ENCODE results near the gene FGFR3. TPM values are rescaled to one million over a fixed set of nuclear protein-coding genes. Genes with fewer than 3 reads are reported as not detected.

The FGFR3 gene
- total RNA-seq, 1 donor from 2014 or later = 34.2 TPM

DNA sequence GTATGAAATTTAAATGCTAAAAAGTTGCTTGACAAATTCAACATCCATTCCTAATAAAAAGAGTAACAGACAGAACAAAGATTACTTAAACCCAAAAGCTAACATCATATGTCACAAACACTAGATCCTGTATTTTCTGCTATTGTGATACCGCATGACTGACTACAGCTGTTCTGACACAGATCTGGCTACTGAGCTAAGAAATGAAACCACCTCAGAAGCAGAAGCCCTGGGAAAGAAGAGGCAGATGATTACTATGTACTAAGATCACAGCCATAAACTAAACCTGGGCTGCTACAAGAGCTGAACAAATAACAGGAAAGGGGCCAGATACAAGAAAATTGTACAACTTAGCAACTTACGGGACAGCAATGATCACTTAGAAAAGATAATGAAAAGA, 53.5 kb downstream of the FGFR3 start:
- TF ChIP-seq, protein P1, sequence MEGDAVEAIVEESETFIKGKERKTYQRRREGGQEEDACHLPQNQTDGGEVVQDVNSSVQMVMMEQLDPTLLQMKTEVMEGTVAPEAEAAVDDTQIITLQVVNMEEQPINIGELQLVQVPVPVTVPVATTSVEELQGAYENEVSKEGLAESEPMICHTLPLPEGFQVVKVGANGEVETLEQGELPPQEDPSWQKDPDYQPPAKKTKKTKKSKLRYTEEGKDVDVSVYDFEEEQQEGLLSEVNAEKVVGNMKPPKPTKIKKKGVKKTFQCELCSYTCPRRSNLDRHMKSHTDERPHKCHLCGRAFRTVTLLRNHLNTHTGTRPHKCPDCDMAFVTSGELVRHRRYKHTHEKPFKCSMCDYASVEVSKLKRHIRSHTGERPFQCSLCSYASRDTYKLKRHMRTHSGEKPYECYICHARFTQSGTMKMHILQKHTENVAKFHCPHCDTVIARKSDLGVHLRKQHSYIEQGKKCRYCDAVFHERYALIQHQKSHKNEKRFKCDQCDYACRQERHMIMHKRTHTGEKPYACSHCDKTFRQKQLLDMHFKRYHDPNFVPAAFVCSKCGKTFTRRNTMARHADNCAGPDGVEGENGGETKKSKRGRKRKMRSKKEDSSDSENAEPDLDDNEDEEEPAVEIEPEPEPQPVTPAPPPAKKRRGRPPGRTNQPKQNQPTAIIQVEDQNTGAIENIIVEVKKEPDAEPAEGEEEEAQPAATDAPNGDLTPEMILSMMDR (IDR thresholded peaks at IDR 0.05) = no peak
- Histone ChIP-seq H3K36me3 (peaks cover 62% of the 10 kb centered on the region), H3K9me3 (no peaks in the 10 kb centered on the region), H3K27ac (no peak overlapping the region), H3K4me3 (no peak overlapping the region), H3K4me1 (peaks cover 10% of the 10 kb centered on the region), H3K27me3 (ENCODE audit: low read depth) (no peaks in the 10 kb centered on the region)
- ATAC-seq (no peak), DNase-seq (no peak)
- intact Hi-C loops (cut with DNase I) = no loop called here

DNA sequence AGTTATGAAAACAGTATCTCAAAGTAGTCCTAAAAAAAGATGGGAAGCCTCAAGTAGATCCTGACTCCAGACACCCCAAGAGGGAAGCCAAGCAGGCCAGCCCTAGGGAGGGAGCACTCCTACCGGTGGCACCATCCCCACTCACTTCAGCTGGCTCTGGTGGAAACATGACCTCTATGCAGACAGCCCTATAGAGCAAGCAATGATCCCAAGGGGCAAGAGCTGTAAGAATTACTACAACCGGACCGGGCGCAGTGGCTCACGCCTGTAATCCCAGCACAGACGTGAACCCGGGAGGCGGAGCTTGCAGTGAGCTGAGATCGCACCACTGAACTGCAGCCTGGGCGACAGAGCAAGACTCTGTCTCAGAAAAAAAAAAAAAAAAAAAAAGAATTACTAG, 57.2 kb downstream of the FGFR3 start:
- intact Hi-C loops (cut with DNase I) = no loop called here
- no peak for DNase-seq
- Histone ChIP-seq H3K9me3 (no peaks in the 10 kb centered on the region), H3K27me3 (ENCODE audit: low read depth) (no peaks in the 10 kb centered on the region), H3K27ac (no peak overlapping the region), H3K4me3 (no peak overlapping the region), H3K4me1 (peaks cover 25% of the 10 kb centered on the region), H3K36me3 (peaks cover 35% of the 10 kb centered on the region)
- ATAC-seq = no peak
- TF ChIP-seq, protein P1 (IDR thresholded peaks at IDR 0.05) = no peak

DNA sequence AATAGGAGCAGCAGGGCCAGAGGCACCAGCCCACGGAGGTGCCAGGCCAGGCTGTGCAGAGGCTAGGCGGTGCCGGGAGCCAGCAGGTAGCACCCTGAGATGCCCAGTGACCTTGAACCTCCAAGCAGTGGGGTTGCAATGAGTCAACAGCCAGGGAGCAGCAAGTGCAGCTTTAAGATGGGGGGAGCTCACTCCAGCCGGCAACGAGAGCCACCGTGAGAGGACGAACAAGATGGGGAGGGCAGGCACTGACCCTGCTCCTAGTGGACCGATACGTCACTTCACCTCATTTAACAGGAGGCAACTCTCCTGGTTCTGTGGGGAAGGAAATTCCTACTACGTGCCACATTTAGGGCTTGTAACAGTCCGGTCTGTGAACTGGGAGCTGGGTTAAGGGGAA, 58.1 kb downstream of the FGFR3 start:
- no peak for ATAC-seq
- Histone ChIP-seq H3K4me3 (no peak overlapping the region), H3K27me3 (ENCODE audit: low read depth) (no peaks in the 10 kb centered on the region), H3K9me3 (no peaks in the 10 kb centered on the region), H3K4me1 (peaks cover 26% of the 10 kb centered on the region), H3K36me3 (peaks cover 28% of the 10 kb centered on the region), H3K27ac (no peak overlapping the region)
- DNase-seq = no peak
- TF ChIP-seq, protein P1 (IDR thresholded peaks at IDR 0.05) = no peak
- intact Hi-C loops (cut with DNase I) = no loop called here

DNA sequence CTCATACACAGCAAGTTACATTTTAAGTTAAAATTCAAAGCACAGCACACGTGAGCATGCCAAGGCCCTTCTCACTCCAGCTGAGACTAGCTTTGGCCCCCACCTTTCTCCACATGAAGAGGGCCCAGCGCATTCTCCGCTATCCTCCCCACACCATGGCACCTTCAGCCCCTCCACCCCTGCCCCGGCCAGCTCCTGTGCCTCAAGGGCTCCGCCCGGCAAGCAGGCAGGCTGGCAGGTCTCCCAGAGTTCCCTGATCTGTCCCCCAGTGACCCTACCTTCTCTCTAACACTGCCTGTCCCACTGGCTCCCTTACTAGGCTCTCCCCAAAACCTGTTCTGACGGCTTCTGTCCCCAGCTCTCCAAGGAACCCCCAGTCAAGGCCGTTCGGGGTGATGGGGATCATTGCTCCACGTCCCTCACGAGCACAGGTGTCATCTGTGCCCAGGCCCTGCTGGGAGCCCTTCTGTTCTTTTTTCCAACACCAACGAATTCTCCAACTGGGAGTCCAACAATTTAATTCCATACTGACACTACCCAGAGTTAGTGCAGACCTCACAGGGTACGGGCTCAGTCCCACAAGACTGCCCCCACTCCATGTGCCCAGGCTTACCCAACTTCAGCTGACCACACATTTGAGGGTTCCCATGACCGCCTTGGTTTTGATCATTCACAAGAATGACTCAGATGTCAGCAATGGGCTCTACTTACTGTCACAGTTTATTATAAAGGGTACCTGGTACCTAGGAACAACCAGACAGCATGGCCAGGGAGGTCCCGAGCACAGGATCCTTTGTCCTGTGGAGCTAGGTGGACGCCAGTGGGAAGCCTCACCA, 58.7 kb downstream of the FGFR3 start:
- no peak for DNase-seq
- ATAC-seq = no peak
- Histone ChIP-seq H3K36me3 (peaks cover 21% of the 10 kb centered on the region), H3K27me3 (ENCODE audit: low read depth) (no peaks in the 10 kb centered on the region), H3K9me3 (no peaks in the 10 kb centered on the region), H3K4me3 (no peak overlapping the region), H3K27ac (no peak overlapping the region), H3K4me1 (peaks cover 29% of the 10 kb centered on the region)
- intact Hi-C loops (cut with DNase I) = no loop called here
- TF ChIP-seq, protein P1 (IDR thresholded peaks at IDR 0.05) = no peak

DNA sequence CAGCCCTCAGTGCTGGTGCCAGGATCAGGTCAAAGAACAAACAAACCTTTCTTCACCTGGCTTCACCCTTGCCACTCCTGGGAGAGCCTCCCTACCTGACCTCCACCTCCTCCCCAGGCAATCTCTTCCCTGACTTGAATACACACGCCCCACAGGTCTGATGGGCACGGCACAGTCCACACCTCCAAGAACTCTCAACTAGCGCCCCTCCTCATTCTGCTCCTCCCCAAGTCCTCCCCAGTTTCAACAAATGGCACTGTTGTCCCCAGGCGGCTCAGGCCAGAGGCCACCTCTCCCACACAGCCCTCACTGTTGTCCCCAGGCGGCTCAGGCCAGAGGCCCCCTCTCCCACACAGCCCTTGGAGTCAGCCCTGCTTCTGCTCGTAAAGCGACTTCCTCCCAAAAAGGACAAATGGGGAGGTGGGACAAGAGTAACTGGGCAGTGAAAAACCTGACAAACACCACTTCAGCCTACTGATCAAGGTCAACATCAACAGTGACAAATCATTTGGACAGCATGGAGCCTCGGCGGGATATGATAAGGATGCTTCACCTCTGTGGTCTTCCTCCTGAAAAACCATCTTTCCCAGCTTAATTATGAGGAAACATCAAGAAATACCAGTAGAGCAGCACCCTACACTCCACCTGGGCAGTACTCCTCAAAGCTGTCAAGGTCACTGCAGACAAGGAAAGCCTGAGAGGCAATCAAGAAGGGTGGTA, 60.0 kb downstream of the FGFR3 start:
- intact Hi-C loops (cut with DNase I) = no loop called here
- TF ChIP-seq, protein P1 (IDR thresholded peaks at IDR 0.05) = no peak
- H3K4me3 ChIP-seq = no peak overlapping the region
- DNase-seq (no peak), ATAC-seq (no peak)
- no peaks in the 10 kb centered on the region for H3K9me3 ChIP-seq
- H3K27ac ChIP-seq = no peak overlapping the region
- peaks cover 37% of the 10 kb centered on the region for H3K4me1 ChIP-seq
- no peaks in the 10 kb centered on the region for H3K27me3 ChIP-seq (ENCODE audit: low read depth)
- peaks cover 9% of the 10 kb centered on the region for H3K36me3 ChIP-seq

All from lower lobe of right lung (tissue), 2 donors.